GM18526 (cell line): ENCODE measurements around the gene SFT2D2.

Source experiments
- POLR2A ChIP-seq: IDR thresholded peaks from 3 replicates; pipeline ENCODE4 v1.6.1; 2011; ENCODE audit not compliant: insufficient read length; ENCODE audit errors: extremely low read depth

The SFT2D2 gene

DNA sequence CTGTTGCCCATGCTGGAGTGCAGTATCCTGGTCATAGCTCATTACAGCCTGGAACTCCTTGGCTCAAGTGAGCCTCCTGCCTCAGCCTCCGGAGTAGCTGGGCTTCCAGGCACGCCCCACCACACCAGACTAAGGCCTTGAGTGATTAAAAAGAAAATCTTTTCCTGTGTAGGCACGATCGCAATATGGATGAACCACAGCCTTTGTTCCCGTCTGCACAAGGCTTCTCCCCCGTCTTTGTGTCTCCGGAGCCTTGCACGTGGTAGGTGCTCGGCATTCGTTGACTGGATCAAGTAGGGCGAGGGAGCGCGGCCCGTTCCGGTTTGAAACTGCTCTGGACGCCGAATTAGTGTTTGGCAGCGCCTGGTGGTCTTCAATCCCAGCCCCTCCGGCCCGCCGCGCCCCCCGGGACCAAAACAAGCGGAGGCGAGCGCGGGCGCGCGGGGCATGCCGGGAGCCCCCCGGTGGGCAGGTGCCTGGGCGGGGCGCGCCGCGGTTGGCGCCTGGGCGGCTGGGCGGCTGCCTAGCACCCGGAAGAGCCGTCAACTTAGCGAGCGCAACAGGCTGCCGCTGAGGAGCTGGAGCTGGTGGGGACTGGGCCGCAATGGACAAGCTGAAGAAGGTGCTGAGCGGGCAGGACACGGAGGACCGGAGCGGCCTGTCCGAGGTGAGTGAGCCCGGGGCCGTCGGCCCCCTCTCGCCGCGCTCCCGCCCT, at the start of gene SFT2D2:
SFT2D2 (plus strand) TSS at position 529 of the 715 bp plus-strand sequence; CDS start at position 605, 76 bp downstream.
- peak; percentile 69 for TF ChIP-seq POLR2A

DNA sequence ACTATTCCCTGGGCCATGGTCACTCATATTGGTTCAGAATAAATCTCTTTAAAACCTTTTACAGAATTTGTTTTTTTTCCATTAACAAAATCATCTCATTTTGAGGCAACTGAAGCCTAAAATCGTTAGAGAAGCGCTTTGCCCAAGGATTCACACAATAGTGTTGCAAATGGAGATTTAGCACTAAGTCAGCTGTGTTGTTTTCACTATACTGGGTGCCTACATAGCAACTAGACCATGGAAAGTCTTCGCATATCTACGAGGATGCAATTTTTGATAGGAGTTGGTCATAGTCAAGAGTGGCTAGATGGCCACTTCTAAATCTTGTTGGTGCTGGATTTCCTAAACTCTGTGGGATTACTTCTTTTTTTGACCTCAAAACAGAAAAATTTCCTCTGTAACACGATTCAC, 47.6 kb upstream of the SFT2D2 start:
- TF ChIP-seq POLR2A, result no peak

DNA sequence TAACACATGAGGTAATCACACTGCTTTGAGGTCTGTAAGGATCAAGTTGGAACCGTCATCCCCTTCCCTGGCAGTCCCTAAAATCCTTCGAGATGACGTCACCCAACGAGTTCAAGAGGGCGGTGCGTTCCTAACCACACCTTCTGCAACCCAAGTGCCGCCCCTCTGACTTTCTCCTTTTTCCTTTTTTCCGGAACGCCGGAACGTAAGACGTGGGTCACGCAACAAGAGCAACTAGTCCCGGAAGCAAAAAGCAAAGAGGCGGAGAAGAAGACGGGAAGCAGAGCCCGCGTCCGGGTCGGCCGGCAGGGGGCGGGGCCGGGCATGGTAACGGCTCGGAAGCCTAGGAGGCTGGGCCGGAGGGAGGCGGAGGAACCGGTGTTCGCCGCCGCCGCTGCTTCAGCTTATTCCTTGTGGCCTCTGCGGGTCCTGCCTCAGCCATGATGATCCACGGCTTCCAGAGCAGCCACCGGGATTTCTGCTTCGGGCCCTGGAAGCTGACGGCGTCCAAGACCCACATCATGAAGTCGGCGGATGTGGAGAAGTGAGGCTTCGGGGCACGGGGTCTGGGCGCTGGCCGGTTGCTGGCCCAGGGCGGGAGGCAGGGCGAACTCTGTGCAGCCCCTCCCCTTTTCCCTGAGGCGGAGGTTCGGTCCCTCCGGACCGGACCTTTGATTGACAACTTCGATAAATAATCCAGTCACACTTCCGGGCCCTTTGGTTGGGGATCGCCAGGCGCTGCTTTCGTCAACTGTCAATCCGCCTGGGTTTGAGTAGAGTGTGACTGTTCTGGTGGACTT, 47.0 kb upstream of the SFT2D2 start, which contains the start of gene TIPRL:
TIPRL (plus strand) TSS at position 325 of the 800 bp plus-strand sequence; CDS start at position 441, 116 bp downstream.
- peak; percentile 64 for TF ChIP-seq POLR2A

DNA sequence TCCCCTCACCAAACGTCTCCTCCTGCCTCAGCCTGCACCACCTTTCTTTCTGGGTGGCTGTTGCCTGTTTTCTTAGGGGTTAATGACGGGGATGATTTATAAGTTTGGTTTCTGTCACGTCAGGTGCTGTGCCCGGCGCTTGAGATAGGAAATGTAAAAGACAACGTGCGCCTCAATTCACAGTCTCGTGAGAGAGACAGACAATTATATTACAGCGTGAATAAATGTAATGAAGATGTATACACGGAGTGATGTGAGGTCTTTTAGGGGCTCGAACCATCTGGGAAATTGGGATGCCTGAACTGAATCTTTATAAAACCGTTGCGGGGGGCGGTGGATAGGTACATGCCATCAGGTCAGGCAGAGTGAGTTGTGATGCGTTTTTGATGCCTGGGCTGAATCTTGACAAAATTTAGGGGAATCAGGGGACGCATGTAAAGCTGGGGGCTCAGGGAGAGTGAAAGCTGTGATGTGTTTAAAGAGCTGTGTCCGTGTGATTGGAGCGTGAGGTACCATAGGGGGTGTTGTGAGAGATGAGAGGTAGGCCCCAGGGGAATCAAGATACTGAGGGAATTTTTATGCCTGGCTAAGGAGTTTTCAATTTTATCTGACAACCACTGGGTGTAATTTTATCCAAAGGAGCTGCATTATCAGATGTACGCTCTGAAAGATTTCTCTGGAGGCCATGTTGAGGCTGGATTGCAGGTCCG, 46.2 kb upstream of the SFT2D2 start:
- no peak for TF ChIP-seq POLR2A

DNA sequence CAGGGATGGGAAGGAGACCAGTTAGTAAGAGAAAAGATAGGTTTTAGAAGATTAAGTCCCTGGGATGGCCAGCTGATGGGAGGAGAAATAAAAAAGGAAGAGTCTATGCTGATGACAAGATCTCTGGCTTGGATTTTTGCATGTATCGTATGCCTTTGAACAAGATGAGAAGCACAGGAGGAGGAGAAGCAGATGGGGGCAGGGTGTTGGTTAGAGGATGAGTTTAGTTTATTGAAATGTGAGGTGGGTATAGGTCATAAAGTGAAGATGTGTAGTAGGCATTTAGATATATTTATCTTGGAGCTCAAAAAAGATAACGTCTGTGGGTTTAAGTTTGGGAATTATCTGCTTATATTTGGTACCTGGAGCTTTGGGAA, 45.7 kb upstream of the SFT2D2 start:
- TF ChIP-seq POLR2A, result no peak

DNA sequence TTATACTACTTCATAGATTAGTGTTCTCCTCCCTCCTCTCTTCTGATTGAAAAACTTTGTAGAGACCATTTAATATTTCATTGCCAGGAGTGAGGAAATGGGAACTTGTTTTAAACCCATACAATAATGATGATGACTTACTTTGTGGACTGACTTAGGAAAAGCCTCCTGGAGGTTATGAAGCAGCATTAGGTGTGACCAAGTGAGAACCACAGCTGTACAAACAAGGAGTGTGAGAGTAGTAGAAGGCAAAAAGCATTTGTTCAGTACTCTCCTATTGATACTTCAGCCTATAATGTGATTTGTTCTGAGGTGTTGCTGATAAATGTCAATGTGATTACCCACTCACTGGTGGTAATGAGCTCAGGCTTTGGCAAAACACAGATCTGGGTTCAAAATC, 38.6 kb upstream of the SFT2D2 start:
- TF ChIP-seq POLR2A, result no peak

DNA sequence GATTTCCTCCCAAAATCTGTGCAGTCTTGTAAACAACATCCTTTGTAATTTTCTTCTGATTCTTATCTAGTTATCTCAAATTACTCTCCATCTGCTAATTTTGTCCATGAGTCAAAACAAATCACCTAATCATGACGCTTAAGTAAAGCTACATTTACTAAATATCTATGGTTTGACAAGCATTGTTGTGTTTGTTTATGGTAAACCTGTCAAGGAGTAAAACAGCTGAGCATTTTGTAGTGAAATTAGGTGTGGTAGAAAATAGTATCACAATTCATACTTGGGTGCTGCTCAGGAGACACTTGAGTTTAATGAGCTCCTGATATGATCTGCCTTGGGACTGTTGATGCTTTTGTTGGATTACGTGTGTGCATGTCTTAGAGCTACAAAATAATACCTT, 35.4 kb upstream of the SFT2D2 start:
- TF ChIP-seq POLR2A, result no peak

DNA sequence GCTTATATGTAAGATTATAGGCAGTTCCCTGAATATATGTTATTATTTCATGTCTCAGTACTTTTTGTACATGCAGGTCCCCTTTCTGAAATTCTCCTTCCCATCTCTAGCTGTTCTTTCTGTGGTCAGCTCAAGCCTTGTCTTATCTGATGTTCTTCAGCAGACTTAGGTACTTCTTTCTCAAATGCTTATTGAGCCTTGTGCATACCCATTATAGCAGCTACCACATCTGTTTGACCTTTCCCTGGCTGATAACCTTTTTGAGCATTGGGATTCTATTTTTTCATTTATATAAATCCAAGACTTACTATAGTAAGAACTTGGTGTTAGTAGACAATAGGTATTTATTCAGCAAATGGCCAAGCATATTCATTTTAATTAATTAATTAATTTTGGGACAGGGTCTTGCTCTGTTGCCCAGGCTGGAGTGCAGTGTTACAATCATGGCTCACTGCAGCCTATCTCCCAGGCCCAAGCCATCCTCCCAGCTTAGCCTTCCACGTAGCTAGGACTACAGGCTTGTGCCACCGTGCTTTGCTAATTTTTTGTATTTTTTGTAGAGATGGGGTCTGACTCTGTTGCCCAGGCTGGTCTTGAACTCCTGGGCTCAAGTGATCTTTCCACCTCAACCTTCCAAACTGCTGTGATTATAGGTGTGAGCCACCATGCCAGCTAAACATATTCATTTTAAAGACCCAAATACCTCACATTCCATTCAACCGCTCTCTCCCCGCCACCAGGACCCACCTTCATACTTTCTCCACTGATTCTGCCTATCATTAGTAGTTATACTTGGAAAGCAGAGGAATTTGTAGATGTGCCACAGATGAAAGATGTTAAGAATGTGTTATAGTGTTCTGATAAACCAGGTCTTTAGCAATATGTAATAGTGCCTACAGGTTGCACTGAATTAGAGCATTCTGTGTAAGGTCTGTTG, 30.3 kb upstream of the SFT2D2 start:
- no peak for TF ChIP-seq POLR2A

DNA sequence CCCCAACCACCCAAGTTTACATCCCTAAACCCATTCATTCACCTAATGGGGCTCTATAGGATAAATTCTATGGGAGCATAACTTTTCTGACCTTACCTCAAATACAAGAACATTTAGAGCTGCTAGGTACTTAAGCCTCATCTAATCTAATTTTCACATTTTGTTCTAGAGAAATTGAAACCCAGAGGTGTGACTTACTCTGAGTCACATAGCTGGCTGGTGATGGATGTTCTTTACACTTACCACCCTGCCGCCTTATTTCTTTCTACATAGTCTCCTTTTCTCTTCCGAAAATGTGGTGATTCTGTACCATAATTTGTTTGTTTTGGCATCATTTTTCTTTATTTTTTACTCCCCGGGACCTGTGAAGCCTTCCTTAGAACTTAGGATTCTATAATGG, 26.7 kb upstream of the SFT2D2 start:
- no peak for TF ChIP-seq POLR2A

DNA sequence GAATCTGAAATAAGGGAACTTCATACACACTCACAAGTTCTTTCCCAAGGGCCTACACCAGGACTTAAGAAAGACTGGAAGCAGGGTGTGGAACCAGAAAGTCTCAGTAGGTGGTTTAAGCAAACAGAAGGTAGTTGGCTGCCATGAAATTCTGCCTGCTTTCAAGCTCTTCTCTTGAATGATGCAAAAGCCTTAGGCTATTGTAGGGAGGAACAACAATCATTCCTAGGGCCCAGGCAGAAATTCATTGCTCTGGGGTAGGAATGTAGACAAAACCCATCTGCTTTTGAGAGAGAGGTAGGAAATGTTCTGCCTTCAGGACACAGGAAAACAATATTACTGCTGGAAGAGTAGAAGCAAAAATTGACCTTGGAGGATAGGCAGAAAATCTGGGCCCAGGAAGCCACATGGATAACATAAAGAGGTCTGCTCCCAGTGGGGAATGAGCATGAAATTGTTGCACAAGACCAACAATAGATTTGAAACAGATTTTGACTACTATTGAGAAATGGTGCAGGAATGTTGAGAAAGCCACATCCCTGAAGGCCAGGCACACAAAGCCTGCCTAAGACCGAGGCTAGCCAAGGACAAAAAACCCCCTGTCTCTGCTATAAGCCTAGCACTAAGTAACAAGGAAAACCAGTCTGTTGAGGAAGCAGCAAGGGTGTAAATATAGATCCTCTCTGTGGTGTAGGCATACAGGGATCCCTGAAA, 22.7 kb upstream of the SFT2D2 start:
- TF ChIP-seq POLR2A, result no peak

DNA sequence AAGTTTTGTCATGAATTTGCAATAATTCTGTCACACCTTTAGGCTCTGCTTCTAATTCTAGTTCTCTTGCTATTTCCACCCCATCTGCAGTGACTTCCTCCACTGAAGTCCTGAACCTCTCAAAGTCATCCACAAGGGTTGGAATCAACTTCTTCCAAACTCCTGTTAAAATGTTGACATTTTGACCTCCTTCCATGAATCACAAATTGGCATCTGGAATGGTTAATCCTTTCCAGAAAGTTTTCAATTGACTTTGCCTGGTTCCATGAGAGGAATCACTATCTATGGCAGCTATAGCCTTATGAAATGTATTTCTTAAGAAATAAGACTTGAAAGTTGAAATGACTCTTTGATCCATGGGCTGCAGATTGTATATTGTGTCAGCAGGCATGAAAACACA, 19.7 kb upstream of the SFT2D2 start:
- TF ChIP-seq POLR2A, result no peak

DNA sequence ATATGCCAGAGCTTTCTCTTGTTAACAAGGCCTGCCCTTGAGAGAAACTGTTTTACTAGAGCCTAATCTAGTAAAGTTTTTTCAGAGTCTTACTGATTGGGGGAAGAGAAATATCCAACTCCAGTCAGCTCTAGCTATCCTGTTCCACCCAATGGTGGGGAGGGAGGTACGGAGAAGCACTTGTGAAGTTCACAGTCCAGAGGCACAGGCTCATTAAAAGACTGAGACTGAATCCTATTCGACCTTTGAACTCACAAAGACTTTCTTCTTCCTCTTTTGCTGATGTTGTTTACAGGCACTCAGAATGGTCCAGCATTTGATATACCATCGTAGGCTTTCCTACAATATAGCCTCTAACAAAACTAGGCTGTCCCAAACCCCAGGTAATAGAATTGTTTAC, 15.5 kb upstream of the SFT2D2 start:
- TF ChIP-seq POLR2A, result no peak

DNA sequence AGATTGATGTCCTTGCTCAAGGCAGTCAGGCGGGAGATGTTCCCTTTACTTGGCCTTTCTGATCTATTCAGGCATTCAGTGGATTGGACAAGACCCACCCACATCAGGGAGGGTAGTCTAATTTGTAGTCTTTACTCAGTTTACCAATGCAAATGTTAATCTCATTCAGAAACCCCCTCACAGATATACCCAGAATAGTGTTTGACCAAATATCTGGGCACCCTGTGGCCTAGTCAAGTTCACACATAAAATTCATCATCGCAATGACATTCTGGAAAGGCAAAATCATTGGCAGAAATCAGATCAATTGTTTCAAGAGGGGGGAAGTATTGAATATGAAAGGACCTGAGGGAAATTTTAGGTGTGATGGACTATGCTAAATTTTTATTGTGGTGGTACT, 12.5 kb upstream of the SFT2D2 start:
- TF ChIP-seq POLR2A, result no peak

DNA sequence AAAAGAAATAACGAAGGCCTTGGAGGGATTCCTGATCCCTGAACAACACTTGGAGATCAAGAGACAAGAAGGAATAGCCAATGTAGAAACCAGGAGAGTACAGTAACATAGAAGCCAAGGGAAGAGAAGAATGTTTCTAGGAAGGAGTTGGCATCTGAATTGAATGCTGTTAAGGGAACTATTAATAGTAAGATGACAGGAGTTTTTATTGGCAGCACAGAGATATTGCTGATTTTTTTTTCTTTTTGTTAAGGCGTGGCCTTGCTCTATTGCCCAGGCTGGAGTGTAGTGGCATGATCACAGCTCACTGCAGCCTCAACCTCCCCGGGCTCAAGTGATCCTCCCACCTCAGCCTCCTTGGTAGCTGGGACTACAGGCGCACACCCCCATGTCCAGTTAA, 9.6 kb upstream of the SFT2D2 start:
- no peak for TF ChIP-seq POLR2A
